H1 (cell line): ENCODE data around the gene RAB29. TPM values are rescaled to one million over a fixed set of nuclear protein-coding genes. Genes with fewer than 3 reads are reported as not detected.

Experiments
- CTCF ChIA-PET: fragments of 300-600 bp; sonication (Branson Sonifier 250); formaldehyde crosslinking; loops from one replicate; lab custom pipeline; 2021; ENCODE audit not compliant: partially characterized antibody; lab: Charles Lee
- POLR2A ChIA-PET: fragments of 300-600 bp; sonication (Branson Sonifier 250); formaldehyde crosslinking; loops from one replicate; lab custom pipeline; 2021; ENCODE audit warnings: inconsistent platforms; ENCODE audit not compliant: partially characterized antibody; lab: Charles Lee
- DNase-seq, 2 experiments: peaks; one replicate each; pipeline versions ENCODE4 v3.0.0 to v3.0.0-alpha.2; 2010 to 2022; ENCODE audit warnings: low spot score in 2 of 2, low read depth in 1 of 2, mixed read lengths in 1 of 2
- FAIRE-seq: peaks from 2 replicates; lab custom pipeline; 2011; peaks lifted over from hg19 to GRCh38; lab: Jason Lieb, UNC
- H2AFZ ChIP-seq: 2 replicates; pipeline ENCODE4 v1.8.1; 2012; ENCODE audit warnings: low read length, inconsistent platforms
- H2AK5ac ChIP-seq: 2 replicates; pipeline ENCODE4 v1.6.1; 2013; ENCODE audit warnings: low read depth, low read length
- H2BK120ac ChIP-seq: replicated peaks from 2 replicates; pipeline ENCODE3; 2013; ENCODE audit warnings: low read depth, low read length, inconsistent platforms
- H2BK12ac ChIP-seq: 2 replicates; pipeline ENCODE4 v1.6.1; 2013; ENCODE audit warnings: low read depth, low read length
- H2BK15ac ChIP-seq: 2 replicates; pipeline ENCODE4 v1.6.1; 2013; ENCODE audit warnings: low read length
- H2BK20ac ChIP-seq: 2 replicates; pipeline ENCODE4 v1.6.1; 2013; ENCODE audit warnings: low read length
- H2BK5ac ChIP-seq: 2 replicates; pipeline ENCODE4 v1.6.1; 2013; ENCODE audit warnings: low read depth, low read length
- H3K14ac ChIP-seq: 2 replicates; pipeline ENCODE4 v1.6.1; 2013; ENCODE audit warnings: inconsistent platforms; ENCODE audit not compliant: insufficient read length
- H3K18ac ChIP-seq: 2 replicates; pipeline ENCODE4 v1.6.1; 2013; ENCODE audit warnings: low read length; ENCODE audit errors: extremely low read depth
- H3K23ac ChIP-seq: 2 replicates; pipeline ENCODE4 v1.6.1; 2013; ENCODE audit warnings: inconsistent platforms; ENCODE audit not compliant: insufficient read length
- H3K23me2 ChIP-seq: 2 replicates; pipeline ENCODE4 v1.6.1; 2013; ENCODE audit warnings: low read depth, low read length
- H3K27ac ChIP-seq: 2 replicates; pipeline ENCODE4 v1.6.1; 2011; ENCODE audit warnings: low read depth, low read length, inconsistent platforms
- H3K27me3 ChIP-seq, 4 experiments: replicated peaks in 1 of 4; 1 replicate in 1 of 4; 2 replicates in 3 of 4; pipeline versions ENCODE4 v1.6.1 to v1.8.1; 2011 to 2013; ENCODE audit warnings: low read length in 3 of 4, mild to moderate bottlenecking in 3 of 4, inconsistent platforms in 2 of 4, mixed read lengths in 2 of 4, moderate library complexity in 1 of 4; ENCODE audit not compliant: control insufficient read depth in 3 of 4, insufficient read depth in 3 of 4; ENCODE audit errors: extremely low read depth in 1 of 4
- H3K36me3 ChIP-seq, 4 experiments: 2 replicates each; pipeline versions ENCODE4 v1.6.1 to v1.8.1; 2011 to 2013; ENCODE audit warnings: mild to moderate bottlenecking in 4 of 4, low read length in 3 of 4, moderate library complexity in 2 of 4, control low read depth in 1 of 4, inconsistent platforms in 1 of 4; ENCODE audit not compliant: insufficient read depth in 4 of 4, control insufficient read depth in 2 of 4
- H3K4ac ChIP-seq: replicated peaks from 2 replicates; pipeline ENCODE3; 2013; ENCODE audit warnings: low read length, low read depth, mixed read lengths, inconsistent platforms; ENCODE audit not compliant: insufficient read length
- H3K4me1 ChIP-seq, 4 experiments: replicated peaks in 1 of 4; 1 replicate in 1 of 4; 2 replicates in 3 of 4; pipeline versions ENCODE4 v1.6.1 to v1.8.1; 2011 to 2013; ENCODE audit warnings: low read length in 3 of 4, inconsistent platforms in 2 of 4, mixed read lengths in 1 of 4; ENCODE audit not compliant: insufficient read depth in 4 of 4, control insufficient read depth in 3 of 4
- H3K4me2 ChIP-seq, 2 experiments: 2 replicates each; pipeline versions ENCODE4 v1.6.1 to v1.8.1; 2011 to 2013; ENCODE audit warnings: low read depth in 2 of 2, low read length in 2 of 2, control low read depth in 1 of 2, inconsistent platforms in 1 of 2, mild to moderate bottlenecking in 1 of 2; ENCODE audit not compliant: insufficient read depth in 1 of 2
- H3K4me3 ChIP-seq, 4 experiments: fragments of 200-600, 300-600 bp in 1 of 4; sonication (generic), shearing (Covaris generic), sonication (Bioruptor Twin) in 1 of 4; 2 replicates each; pipeline versions ENCODE4 v1.5.1 to v1.8.1; 2011 to 2016; ENCODE audit warnings: low read length in 4 of 4, low read depth in 3 of 4, control low read depth in 2 of 4, inconsistent platforms in 2 of 4, mild to moderate bottlenecking in 2 of 4, mixed read lengths in 1 of 4, moderate library complexity in 1 of 4; ENCODE audit not compliant: insufficient read depth in 2 of 4; ENCODE audit errors: extremely low read depth in 1 of 4
- H3K56ac ChIP-seq: replicated peaks from 2 replicates; pipeline ENCODE3; 2013; ENCODE audit warnings: low read depth, mild to moderate bottlenecking, mixed read lengths, low read length, inconsistent platforms; ENCODE audit not compliant: insufficient read length
- H3K79me1 ChIP-seq: 2 replicates; pipeline ENCODE4 v1.6.1; 2013; ENCODE audit warnings: low read depth, low read length, control low read depth
- H3K79me2 ChIP-seq, 2 experiments: 2 replicates each; pipeline versions ENCODE4 v1.6.1 to v1.8.1; 2012 to 2013; ENCODE audit warnings: low read length in 2 of 2, mild to moderate bottlenecking in 2 of 2, inconsistent platforms in 1 of 2; ENCODE audit not compliant: insufficient read depth in 2 of 2, control insufficient read depth in 1 of 2
- H3K9ac ChIP-seq, 4 experiments: replicated peaks in 1 of 4; 1 replicate in 1 of 4; 2 replicates in 3 of 4; pipeline versions ENCODE4 v1.6.1 to v1.8.1; 2011 to 2013; ENCODE audit warnings: low read depth in 3 of 4, low read length in 3 of 4, control low read depth in 2 of 4, mild to moderate bottlenecking in 2 of 4, moderate library complexity in 2 of 4, inconsistent platforms in 1 of 4; ENCODE audit errors: extremely low read depth in 1 of 4
- H3K9me3 ChIP-seq, 2 experiments: 2 replicates each; pipeline versions ENCODE4 v1.6.1 to v1.8.1; 2012 to 2013; ENCODE audit warnings: mild to moderate bottlenecking in 2 of 2, moderate library complexity in 2 of 2, control low read depth in 1 of 2, inconsistent platforms in 1 of 2, low read depth in 1 of 2, low read length in 1 of 2, mixed read lengths in 1 of 2; ENCODE audit not compliant: insufficient read depth in 2 of 2
- H4K20me1 ChIP-seq, 2 experiments: replicated peaks in 1 of 2; 2 replicates each; pipeline versions ENCODE3 to v1.8.1; 2011 to 2013; ENCODE audit warnings: inconsistent platforms in 2 of 2, low read length in 2 of 2, mild to moderate bottlenecking in 1 of 2; ENCODE audit not compliant: insufficient read depth in 2 of 2, control insufficient read depth in 1 of 2
- H4K5ac ChIP-seq: 2 replicates; pipeline ENCODE4 v1.6.1; 2013; ENCODE audit warnings: low read length, low read depth, mixed read lengths, inconsistent platforms; ENCODE audit not compliant: insufficient read length
- H4K8ac ChIP-seq: 2 replicates; pipeline ENCODE4 v1.8.0; 2013; ENCODE audit warnings: mild to moderate bottlenecking, moderate library complexity, low read length, inconsistent platforms; ENCODE audit not compliant: insufficient read depth; ENCODE audit errors: extremely low read depth
- H4K91ac ChIP-seq: replicated peaks from 2 replicates; pipeline ENCODE3; 2013; ENCODE audit warnings: low read length, mixed read lengths, inconsistent platforms; ENCODE audit not compliant: insufficient read length
- BCL11A ChIP-seq, 2 experiments: IDR thresholded peaks; one replicate each; pipeline ENCODE4 v1.6.1; 2011; ENCODE audit warnings: low read depth in 2 of 2, low read length in 2 of 2, mild to moderate bottlenecking in 2 of 2
- GTF2F1 ChIP-seq: IDR thresholded peaks from 2 replicates; pipeline ENCODE4 v1.6.1; 2012; ENCODE audit warnings: low read depth, low read length, improper control_type of control experiment, borderline replicate concordance
- RNF2 ChIP-seq: fragments of 200-900, 300-1000 bp; sonication (generic); IDR thresholded peaks from 2 replicates; pipeline ENCODE4 v1.7.1; 2016; ENCODE audit warnings: borderline replicate concordance, low read depth, mild to moderate bottlenecking, antibody characterized with exemption, low read length; ENCODE audit not compliant: poor library complexity, severe bottlenecking; ENCODE audit errors: missing control alignments
- SP1 ChIP-seq: IDR thresholded peaks from 2 replicates; pipeline ENCODE4 v1.6.1; 2011; ENCODE audit warnings: low read depth, low read length
- WGBS, 2 experiments: shearing (Covaris generic) in 1 of 2; methylation state at CpG; one replicate each; pipeline versions ENCODE4 v1.1.6 to v1.1.7; 2013 to 2015; ENCODE audit warnings: low lambda C conversion rate in 2 of 2, mixed read lengths in 2 of 2, inconsistent platforms in 1 of 2, low coverage in 1 of 2, missing lambda C conversion rate in 1 of 2; ENCODE audit not compliant: insufficient replicate concordance in 2 of 2, insufficient coverage in 1 of 2, insufficient read length in 1 of 2; ENCODE audit errors: extremely low coverage in 1 of 2, missing lambda C conversion rate in 1 of 2; 5-methylcytosine and 5-hydroxymethylcytosine counted together
- polyA plus RNA-seq, 7 experiments: library from polyadenylated mRNA; depleted of rRNA in 3 of 7; stranded (reverse) in 5 of 7; unstranded in 2 of 7; fragments of >200 nt in 5 of 7; fragments of 200-250 nt in 2 of 7; gene quantifications; 1 replicate in 5 of 7; 2 replicates in 1 of 7; 4 replicates in 1 of 7; pipeline versions ENCODE4 v1.2.1 to v1.2.3, GENCODE V29; 2011 to 2013; ENCODE audit warnings: missing spikeins in 2 of 7, mixed read lengths in 2 of 7
- total RNA-seq: library from RNA; stranded (reverse); fragmentation: NEBNext Ultra II Directional; extraction: Animal tissue kit (Norgen Biotek cat#: 25700); gene quantifications from 2 replicates; pipeline ENCODE4 v1.2.1, GENCODE V29; 2021
- TF ChIP-seq, protein P1 (sequence below): IDR thresholded peaks from 2 replicates; pipeline ENCODE4 v1.6.1; 2011; ENCODE audit warnings: low read length, improper control_type of control experiment
- TF ChIP-seq, protein P2 (sequence below): IDR thresholded peaks from 2 replicates; pipeline ENCODE4 v1.6.1; 2012; ENCODE audit warnings: low read length, inconsistent platforms

RAB29 gene
- total and polyA plus RNA-seq, 2 of the 8 experiments (the other 6 are each of a cell fraction or from before 2014, with no cell fraction given): 10.1 to 17.3 TPM

DNA sequence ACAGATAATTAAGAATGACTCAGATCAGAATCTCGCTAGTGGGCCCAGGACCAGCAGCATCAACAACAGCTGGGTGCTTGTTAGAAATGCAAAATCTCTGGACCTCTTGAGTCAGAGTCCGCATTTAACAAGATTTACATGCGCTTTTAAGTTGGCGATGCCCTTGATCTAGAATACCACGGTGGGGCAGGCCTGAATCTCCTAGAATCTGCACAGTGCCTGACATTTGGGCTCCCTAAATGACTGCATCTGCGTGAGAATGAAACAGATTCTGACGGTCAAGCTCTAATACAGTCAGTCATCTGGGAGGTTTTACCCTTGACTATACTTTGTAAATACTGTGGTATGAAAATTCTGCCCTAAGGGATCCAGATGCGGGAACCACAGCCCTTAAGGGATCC lies 17.2 kb upstream of the RAB29 start:
- Histone ChIP-seq H3K79me2 (no peaks in the 10 kb centered on the region), H3K27me3 (no peaks in the 10 kb centered on the region), H2AFZ (no peak overlapping the region), H3K14ac (no peak overlapping the region), H4K20me1 (no peaks in the 10 kb centered on the region), H3K4me3 (no peak overlapping the region), H4K91ac (no peak overlapping the region), H3K9me3 (no peaks in the 10 kb centered on the region), H2BK120ac (no peak overlapping the region), H2BK15ac (no peak overlapping the region), H3K23me2 (no peaks in the 10 kb centered on the region; the same call in 1 of the 2 replicates), H3K27ac (no peak overlapping the region), H3K4me1 (no peaks in the 10 kb centered on the region), H2BK12ac (no peak overlapping the region), H4K8ac (no peak overlapping the region), H2BK20ac (no peak overlapping the region), H3K4ac (no peak overlapping the region), H3K9ac (no peak overlapping the region), H2AK5ac (no peak overlapping the region), H2BK5ac (no peak overlapping the region), H3K18ac (no peak overlapping the region), H3K23ac (no peak overlapping the region), H3K56ac (no peak overlapping the region), H3K36me3 (peaks cover 8 to 35% (median 28%) of the 10 kb centered on the region in 4 experiments), H4K5ac (no peak overlapping the region), H3K4me2 (no peak overlapping the region), H3K79me1 (no peaks in the 10 kb centered on the region)
- ChIA-PET POLR2A (interaction anchor here (1.0 to 1.5 kb wide), 5 partner anchors 13 to 185 kb away, joined by 3 to 4 read pairs (median 3); partner anchors contain the start of gene NUCKS1), CTCF (interaction anchor here (0.7 to 11.7 kb wide), 55 partner anchors 7 to 635 kb away, joined by 3 to 206 read pairs (median 5); no protein-coding TSS in a partner anchor)
- 85% methylated on average over 8 of the region's 8 CpGs; no CpG with 5 or more reads in 1 of the 2 experiments for WGBS, 2 experiments
- FAIRE-seq: no peak
- TF ChIP-seq, protein P1, sequence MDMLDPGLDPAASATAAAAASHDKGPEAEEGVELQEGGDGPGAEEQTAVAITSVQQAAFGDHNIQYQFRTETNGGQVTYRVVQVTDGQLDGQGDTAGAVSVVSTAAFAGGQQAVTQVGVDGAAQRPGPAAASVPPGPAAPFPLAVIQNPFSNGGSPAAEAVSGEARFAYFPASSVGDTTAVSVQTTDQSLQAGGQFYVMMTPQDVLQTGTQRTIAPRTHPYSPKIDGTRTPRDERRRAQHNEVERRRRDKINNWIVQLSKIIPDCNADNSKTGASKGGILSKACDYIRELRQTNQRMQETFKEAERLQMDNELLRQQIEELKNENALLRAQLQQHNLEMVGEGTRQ: no peak
- TF ChIP-seq, protein P2, sequence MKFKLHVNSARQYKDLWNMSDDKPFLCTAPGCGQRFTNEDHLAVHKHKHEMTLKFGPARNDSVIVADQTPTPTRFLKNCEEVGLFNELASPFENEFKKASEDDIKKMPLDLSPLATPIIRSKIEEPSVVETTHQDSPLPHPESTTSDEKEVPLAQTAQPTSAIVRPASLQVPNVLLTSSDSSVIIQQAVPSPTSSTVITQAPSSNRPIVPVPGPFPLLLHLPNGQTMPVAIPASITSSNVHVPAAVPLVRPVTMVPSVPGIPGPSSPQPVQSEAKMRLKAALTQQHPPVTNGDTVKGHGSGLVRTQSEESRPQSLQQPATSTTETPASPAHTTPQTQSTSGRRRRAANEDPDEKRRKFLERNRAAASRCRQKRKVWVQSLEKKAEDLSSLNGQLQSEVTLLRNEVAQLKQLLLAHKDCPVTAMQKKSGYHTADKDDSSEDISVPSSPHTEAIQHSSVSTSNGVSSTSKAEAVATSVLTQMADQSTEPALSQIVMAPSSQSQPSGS: no peak
- TF ChIP-seq RNF2: no peak
- TF ChIP-seq BCL11A (IDR thresholded peaks at IDR 0.05; ENCODE audit: low read depth in 2 of 2, low read length in 2 of 2): no peak
- no peak for TF ChIP-seq GTF2F1
- no peak for TF ChIP-seq SP1
- TF ChIP-seq, all 59 proteins: peak for 0
- DNase-seq: no peak
